Glomerular visceral epithelial cell (primary cell): ENCODE results near the gene SCART1.
"Not testable (repeated sequence)": the region's sequence is repeated elsewhere in the genome, so short reads cannot be mapped to it uniquely, and the experiment has no call there.

Experiments used
- DNase-seq: peaks from one replicate; pipeline ENCODE4 v3.0.0-alpha.2; 2016; ENCODE audit errors: extremely low spot score

The SCART1 gene

DNA sequence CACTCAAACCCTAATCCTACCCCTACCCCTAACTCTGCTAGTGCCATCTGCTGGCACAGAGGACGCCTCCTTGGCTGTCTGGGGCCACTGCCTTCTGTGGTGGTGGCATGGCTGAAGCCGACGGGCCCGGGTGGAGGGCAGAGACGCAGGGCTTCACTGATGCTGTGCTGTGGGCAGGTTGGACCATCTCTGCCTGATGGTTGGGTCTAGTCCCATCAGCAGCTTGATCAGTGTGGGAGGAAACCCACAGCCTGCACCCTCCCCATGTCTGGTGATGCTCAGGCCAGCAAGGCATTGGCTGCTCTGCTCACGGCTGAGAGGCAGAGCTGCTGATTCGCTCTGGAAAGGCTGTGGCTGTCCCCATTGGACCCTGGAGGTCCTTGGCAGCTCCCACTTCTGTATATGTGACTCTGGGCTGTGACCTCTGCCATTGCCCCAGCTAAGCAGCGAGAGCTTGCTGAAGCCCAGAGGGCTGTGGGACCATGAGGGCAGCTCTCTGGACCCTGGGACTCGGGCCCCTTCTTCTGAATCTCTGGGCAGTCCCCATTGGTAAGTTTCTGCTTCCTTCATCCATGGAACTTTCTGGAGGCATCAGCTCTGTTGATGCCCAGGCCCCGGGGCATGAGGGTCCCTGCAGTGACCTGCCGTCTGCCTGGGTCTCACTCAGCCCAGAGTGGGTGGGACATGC is at the start of gene SCART1:
TSS of gene SCART1 (plus strand) at position 430 of the 688 bp plus-strand sequence. CDS start at position 483, 53 bp downstream.
- no peak for DNase-seq

DNA sequence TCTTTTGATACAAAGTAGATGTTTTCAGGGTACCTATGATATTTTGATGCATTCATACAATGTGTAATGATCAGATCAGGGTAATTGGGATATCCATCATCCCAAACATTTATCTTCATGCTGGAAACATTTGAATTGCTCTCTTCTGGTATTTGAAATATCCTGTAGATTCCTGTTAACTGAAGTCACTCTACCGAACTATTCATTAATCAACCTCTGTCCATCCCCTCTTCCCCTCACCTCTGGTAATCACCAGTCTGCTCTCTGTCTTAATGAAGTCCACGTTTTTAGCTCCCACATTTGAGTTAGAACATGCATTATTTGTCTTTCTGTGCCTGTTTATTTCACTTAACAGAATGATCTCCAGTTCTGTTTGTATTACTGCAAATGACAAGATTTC is 48.5 kb upstream of the SCART1 start:
- DNase-seq = no peak

DNA sequence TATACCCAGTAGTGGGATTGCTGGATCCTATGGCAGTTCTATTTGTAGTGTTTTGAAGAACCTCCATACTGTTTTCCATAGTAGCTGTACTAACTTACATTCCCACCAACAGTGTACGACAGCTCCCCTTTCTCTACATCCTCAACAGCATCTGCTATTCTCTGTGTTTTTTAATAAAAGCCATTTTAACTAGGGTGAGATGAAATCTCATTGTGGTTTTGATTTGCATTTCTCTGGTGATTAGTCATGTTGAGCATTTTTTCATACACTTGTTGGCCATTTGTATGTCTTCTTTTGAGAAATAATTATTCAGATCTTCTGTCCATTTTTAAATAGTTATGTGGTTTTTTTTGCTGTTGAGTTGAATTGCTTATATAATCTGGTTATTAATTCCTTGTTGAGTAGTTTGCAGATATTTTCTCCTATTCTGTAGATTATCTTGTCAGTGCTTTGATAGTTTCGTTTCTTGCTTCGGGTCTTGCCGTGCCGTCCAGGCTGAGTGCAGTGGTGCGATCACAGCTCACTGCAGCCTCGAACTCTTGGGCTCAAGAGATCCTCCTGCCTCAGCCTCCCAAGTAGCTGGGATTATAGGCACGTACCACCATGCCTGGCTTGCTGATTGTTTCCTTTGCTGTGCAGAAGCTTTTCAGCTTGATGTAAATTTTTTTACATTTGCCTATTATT is 47.8 kb upstream of the SCART1 start:
- no peak for DNase-seq

DNA sequence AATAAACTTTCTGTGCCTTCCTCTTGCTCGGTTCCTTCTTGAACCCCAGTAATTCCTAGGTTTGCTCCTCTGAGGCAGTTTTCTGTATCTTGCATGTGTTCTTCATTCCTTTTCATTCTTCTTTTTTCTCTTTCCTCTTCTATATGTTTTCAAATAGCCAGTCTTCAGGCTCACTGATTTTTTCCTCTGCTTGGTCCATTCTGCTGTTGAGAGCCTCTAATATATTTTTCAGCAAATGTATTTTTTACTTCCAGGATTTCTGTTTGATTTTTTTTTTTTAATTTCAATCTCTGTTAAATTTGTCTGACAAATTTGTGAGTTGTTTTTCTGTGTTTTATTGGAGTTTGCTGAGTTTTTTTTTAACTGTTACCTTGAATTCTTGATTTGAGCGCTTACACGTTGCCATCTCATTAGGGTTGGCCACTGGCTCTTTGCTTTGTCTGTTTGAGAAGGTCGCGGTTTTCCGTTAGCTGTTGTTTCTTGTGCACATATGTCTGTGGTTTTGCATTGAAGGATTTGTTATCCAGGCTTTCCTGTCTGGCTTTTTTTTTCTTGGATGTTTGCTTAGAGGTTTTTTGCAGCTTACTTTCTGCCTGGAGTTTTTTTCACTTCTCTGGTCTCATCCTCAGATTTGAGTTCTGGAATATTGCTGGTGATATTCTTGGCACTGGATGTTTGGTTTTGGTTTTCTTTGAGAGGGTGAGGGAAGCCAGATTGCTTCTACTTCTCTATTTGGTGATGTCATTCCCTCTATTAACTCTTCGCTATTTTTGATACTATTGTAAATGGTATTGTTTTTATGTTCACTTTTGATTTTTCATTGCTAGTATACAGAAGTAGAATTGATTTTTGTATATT is 42.0 kb upstream of the SCART1 start:
- DNase-seq = no peak

DNA sequence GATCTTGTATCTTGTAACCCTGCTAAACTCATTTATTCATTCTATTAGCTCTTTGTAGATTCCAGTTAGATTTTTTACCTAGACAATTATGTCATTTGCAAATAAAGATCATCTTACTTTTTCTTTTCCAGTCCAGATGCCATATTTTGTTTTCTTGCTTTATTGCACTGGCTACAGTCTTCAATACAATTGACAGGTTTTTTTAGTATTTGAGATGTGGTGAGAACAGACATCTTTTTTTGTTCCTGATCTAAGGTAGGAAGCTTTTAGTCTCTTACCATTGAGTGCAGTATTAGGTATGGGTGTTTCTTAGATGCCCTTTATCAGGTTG is 41.4 kb upstream of the SCART1 start:
- DNase-seq = no peak

DNA sequence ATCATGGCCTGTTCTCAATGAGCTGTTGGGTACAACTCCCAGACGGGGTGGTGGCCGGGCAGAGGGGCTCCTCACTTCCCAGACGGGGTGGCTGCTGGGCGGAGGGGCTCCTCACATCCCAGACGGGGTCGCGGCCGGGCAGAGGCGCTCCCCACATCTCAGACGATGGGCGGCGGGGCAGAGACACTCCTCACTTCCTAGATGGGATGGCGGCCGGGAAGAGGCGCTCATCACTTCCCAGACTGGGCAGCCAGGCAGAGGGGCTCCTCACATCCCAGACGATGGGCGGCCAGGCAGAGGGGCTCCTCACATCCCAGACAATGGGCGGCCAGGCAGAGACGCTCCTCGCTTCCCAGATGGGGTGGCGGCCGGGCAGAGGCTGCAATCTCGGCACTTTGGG is 39.3 kb upstream of the SCART1 start:
- not testable (repeated sequence) for DNase-seq

DNA sequence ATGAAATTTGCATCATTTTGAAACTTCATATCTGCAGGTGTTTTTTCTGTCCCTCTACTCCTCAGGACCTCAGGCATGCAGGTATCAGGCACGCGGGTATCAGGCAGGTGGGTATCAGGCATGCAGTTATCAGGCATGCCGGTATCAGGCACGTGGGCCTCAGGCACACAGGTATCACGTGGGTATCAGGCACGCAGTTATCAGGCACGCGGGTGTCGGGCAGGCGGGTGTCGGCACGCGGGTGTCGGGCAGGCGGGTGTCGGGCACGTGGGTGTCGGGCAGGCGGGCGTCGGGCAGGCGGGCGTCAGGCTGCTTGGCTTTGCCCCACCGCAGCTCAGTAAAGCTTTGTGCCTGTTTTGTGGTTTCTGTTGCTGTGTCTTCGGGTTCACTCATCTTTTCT is 38.0 kb upstream of the SCART1 start:
- no peak for DNase-seq

DNA sequence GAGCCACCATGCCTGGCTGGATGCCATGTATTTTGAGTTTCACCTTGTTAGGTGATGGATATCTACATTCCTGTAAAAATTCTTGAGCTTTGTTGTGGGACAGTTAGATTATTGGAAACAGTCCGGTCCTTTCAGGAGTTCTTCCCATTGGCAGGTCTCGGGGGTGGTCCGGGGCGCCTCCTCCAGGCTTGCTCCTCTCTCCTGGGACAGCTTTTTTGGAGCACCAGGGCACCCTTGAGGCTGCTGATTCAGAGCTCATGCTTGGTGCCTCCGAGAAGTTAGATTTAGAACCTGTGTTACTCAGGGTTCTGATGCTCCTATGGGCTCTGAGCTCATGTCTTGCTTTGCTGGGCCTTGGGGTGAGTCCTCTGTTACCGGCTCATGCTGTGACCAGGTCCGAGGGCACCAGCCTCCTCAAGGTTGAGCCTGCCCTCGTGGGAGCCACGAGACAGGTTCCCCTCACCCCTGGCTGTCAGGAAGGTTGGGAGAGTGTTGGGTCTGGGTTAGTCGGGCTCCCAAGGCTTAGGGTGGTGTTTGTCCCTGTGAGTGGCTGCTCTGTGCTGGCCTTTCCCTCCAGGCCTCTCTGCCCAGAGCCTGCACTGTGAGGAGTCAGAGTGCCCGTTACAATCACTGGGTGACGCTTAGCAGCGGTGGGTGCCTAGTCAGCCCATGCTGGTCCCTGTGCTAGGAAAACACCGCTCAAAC is 35.3 kb upstream of the SCART1 start:
- DNase-seq = no peak

DNA sequence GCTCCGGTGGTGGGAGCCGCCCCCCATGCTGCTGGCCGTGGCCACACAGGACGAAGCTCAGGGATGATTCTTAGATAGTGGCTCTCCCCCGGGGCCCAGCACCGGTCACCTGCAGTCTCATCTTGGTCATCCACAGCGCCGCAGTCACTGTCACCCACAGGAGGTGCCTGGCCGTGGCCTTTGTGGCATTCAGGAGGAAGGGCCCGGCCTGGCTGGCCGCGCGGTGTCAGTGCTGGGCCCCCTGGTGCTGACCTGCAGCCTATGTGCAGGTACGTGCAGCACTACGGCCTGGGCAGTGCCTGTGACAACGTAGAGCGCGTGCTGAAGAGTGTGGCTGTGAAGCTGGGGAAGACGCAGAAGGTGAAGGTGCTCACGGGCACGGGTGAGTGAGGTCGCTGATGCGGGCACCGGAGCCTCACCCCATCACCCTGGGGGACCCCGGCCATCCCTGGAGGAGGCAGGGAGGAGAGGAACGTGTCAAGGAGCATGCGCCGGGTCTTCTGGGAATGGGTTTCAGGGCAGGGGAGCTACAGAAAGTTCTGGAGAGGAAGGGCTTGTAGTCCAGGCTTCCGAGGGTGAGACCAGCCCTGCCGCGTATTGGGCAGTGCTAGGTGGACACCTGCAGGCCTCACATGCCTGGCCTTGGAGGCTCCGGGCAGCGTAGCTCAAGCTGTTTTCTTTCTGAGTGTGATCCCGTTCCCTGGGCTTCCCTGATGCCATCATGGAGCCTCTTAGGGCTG is 34.4 kb upstream of the SCART1 start:
- DNase-seq = no peak

DNA sequence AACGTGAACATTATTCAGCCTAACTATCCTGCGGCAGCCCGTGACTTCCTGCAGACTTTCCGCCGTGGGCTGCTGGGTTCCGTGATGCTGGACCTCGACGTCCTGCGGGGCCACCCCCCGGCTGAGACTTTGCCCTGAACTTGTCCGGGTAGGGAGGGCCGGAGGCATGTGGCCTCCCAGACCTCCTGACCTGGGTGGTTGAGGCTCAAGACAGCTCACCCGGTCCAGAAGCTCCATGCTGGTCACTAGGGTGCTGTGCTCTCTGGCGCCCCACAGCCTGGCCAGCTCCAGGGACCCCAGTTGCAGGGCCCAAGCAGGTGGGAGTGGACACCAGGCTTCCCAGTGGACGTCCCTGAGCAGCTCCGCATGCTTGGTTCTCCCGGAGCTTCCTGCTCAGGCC is 33.7 kb upstream of the SCART1 start:
- no peak for DNase-seq

DNA sequence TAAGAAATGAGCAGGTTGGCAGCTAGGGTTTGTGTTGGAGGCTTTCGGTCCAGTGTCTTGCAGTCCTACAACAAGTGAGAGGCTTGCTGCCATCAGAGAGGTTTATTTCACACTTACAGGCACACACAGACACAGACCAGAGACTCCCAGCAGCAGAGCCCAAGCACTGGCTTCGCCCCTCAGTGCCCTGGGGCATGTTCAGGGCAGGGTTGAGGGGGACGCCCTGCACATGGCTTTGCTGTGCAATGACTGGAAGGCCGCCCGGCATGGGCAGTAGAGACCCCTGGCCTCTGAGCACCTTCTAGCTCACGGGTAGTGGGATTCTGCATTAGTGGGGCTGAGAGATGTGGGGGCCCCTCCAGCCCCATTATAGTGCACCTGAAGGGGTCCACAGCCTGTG is 33.2 kb upstream of the SCART1 start:
- no peak for DNase-seq

DNA sequence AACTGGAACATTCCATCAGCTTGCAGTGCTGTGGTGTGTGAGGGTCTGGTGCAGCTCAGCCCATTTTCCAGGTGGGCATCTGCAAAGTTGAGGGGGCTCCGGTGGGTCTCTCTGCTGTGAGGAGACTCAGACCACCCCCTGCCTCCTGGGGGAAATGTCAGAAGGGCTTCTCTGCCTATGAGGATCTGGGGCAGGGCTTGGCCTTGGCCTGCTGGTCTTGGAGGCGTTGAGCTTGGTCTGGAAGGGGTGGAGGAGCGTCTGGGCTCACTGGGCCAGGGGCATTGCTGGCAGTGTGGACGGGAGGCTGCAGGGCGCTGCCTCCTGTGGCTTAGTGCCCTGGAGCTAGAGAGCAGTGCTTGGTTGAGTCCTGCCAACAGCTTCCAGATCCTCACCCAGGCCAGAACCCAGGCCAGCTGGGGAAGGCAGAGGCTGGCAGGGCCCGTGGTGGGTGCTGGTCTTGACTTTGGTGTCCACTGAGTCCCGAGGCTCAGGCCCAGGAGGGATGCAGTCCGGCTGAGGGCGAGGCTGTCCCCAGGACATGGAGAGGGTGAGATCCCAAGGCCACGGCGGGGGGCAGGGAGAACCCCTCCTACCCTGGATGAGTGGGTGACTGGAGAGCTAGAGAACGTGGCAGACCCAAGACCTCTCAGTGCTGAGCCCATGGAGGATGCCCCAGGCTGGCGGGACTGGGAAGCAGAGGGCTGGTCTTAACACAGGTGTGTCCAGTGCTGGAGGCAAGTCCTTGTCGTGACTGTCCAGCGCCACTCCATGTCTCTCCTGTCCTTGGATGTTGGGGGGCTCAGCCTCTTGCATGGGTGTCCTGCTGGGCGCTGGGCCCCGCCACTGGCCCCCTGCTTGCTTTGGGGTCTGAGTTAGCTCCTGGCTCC is 32.2 kb upstream of the SCART1 start:
- no peak for DNase-seq

DNA sequence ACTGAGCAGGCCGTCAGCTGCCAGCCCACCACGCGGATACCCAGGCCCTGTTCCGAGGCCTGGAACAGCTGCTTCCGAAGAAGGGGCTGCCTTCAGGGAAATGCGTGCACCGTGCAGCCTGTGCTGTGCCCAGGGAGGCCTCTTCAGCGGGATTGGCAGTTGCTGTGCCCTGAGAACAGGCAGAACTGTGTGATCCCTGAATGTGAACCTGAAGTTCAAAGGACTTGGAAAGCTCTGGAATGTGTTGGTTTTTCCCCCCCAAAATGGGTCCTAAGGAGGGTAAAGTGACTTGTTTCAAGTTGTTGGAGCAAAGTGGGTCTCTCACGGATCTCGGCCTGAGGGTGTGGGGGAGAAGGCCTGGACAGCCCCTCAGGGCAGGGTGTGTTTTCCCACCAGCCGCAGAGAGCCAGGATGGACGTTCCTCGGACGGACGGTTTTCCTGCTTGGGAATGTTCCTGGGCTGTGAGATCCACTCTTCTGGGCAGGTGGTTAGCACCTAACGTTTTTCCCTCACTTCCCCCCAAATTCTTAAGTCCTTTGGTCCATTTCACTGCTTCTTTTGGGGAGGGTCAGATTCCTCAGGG is 31.4 kb upstream of the SCART1 start:
- no peak for DNase-seq

DNA sequence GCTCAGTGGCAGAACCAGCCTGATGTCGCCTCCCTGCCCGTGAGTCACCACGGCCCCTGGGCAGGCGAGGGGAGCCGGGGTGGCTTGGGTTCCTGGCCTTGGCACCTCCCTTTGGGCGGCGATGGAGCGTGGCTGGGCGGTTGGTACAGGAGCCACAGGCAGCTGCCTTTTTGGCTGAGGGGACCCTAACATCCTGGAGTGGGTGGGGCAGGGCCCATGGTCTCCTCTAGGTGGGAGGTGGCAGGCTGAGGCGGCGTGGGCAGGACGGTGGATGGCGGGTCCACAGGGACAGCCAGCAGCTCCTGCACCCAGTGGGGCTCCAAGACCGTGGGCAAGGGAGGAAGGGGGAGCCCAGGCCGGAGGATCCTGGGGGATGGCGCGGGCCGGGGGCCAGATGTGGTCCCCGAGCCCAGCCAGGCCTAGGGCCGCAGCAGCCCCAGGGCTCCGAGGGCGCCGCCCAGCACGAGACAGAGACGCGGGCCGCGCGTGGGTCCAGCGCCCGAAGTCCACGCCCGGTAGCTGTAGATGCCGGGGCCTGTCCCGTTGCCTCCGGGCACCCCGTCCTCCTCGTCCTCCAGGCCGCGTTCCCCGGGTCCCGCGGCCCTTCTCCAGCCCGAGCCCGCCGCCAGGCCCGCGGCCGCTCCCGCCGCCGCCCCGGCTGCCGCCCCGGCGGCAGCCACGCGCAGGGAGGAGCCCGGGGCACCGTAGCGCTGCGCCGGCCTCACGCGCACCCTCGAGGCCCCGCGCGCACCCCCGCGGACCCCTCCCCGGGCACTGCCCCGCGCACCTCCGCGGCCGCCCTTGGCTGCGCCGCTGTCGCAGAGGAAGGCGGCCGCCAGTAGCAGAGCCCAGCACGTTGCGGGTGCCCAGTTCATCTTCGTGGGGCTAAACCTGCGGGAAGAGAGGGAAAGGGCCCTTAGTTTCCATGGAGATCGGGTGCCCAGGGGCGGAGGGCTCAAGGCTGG is 30.7 kb upstream of the SCART1 start:
- no peak for DNase-seq

DNA sequence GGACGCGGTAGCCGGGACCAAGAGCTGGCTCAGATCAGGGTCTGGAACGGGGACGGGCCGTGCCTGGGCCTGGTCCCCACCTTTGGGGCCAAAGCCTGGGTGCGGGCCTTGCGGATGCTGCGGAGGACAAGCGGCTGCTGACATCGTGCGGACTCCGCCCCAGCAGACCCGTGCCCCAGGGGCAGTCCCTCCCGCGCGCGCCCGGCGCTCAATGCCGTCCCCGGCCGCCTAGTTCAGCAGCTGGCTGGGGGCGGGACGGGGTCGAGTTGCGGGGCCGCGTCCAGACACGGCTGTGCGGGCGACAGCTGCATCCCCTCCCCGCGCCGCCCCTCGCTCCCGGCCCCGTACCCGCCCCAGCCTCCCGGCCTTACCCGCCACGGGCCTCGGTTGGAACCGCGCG is 29.6 kb upstream of the SCART1 start:
- DNase-seq = not testable (repeated sequence)

DNA sequence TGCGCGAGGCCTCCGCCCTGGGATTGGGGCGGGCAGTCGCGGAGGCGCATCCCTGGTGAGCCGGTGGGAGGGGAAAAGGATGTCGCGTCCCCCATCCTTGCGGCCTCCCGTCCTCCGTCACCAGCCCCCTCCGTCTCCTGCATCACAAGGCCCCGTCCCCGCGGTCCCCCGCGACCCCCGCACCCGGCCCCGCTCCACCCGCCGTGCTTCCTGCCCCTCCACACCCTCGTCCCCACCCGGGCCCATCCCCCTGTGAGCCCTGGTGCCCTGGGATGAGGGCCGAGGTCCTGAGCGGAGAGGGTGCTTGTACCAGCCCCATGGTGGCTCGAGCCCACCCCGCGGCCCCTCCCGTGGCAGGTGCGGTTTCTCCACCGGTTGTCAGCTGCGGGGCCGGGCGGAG is 29.1 kb upstream of the SCART1 start, which contains the start of gene SPRN:
TSS of gene SPRN (minus strand) at position 25 of the 400 bp plus-strand sequence. CDS start 944 bp downstream, outside the sequence.
- not testable (repeated sequence) for DNase-seq

DNA sequence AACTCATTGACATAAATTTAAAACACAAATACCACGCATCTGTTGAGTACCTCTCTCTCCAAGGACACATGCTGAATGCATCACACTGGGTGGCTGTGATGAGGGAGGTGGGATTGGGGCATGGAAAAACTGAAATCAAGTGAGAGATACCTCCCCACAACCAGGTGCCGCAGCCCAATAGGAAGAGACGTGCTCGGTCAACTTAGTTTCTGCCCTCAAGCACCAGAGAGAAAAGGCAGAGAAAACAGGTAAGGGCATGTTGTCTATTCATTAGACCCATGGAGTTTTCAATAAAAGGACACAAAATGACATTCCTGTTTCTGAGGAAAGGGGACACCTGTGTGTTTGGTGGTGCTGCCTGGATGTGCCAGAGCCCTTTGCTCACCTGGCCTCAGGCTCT is 24.2 kb upstream of the SCART1 start:
- DNase-seq = not testable (repeated sequence)

DNA sequence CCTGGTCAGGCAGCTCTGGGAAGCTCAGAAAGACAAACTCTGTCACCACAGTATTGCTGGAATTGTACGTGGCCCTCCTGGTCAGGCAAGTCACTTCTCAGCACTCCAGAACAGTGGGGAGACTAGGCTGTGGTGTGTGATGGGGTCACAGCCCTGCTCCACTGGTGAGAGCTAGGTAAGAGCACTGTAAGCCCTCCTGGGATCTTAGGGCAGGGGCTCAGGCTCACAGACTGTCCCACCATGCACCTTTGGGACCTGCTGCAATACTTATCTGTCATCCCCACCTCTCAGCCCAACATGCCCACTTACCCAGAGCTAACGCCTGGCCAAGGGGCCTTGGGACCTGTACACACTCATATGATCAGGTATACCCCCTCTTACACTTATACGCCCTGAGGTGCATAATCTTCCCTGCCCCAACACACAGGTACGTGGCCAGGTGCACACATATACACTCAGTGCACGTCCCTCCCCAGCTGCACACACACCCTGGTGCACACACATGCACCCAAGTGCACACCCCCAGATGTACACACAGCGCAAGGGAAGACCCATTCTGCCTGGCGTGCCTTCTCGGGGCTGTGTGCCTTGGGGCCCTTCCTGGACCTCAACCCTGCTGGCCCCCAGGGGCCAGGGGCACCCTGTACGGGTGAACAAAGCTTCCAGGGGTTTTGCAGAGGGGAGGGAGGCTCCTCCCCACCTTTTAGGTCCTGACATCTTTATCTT is 21.7 kb upstream of the SCART1 start:
- DNase-seq = not testable (repeated sequence)
